Lung (tissue), 12 donors: ENCODE data around the gene ACTRT2. TPM values are rescaled to one million over a fixed set of nuclear protein-coding genes. Genes with fewer than 3 reads are reported as not detected.
A peak's percentile ranks its signal among the peaks of the same experiment; 100 is the strongest.

ENCODE experiments used
- ATAC-seq: fragments of 200-7000 bp; cut with Tn5 transposase; one replicate; pipeline ENCODE4 v1.9.1; 2020; ENCODE audit warnings: moderate number of reproducible peaks; ENCODE audit not compliant: insufficient read depth, low FRiP score
- DNase-seq, 3 donors: peaks; one replicate each; pipeline ENCODE4 v3.0.0-alpha.2; 2013 to 2017
- H3K27ac ChIP-seq, 2 donors: one replicate each; pipeline ENCODE4 v1.5.1; 2013; ENCODE audit warnings: mild to moderate bottlenecking in 2 of 2, moderate library complexity in 2 of 2, control low read depth in 1 of 2, inconsistent platforms in 1 of 2, low read depth in 1 of 2, low read length in 1 of 2
- H3K27me3 ChIP-seq, 3 donors: one replicate each; pipeline ENCODE4 v1.5.1; 2013; ENCODE audit warnings: low read length in 2 of 3; ENCODE audit not compliant: control insufficient read depth in 3 of 3, insufficient read depth in 3 of 3
- H3K36me3 ChIP-seq, 4 donors: one replicate each; pipeline ENCODE4 v1.5.1; 2013; ENCODE audit warnings: low read length in 4 of 4, mild to moderate bottlenecking in 1 of 4, moderate library complexity in 1 of 4; ENCODE audit not compliant: control insufficient read depth in 4 of 4, insufficient read depth in 4 of 4
- H3K4me1 ChIP-seq, 5 donors: one replicate each; pipeline ENCODE4 v1.5.1; 2013; ENCODE audit warnings: low read length in 5 of 5, mild to moderate bottlenecking in 2 of 5, moderate library complexity in 1 of 5; ENCODE audit not compliant: control insufficient read depth in 5 of 5, insufficient read depth in 5 of 5
- H3K4me3 ChIP-seq: one replicate; pipeline ENCODE4 v1.5.1; 2013; ENCODE audit warnings: mild to moderate bottlenecking, control low read depth, moderate library complexity
- H3K9ac ChIP-seq, 2 donors: one replicate each; pipeline ENCODE4 v1.5.1; 2013; ENCODE audit warnings: low read length in 2 of 2, control low read depth in 1 of 2; ENCODE audit not compliant: insufficient read depth in 1 of 2
- H3K9me3 ChIP-seq, 4 donors: one replicate each; pipeline ENCODE4 v1.5.1; 2013; ENCODE audit warnings: low read length in 3 of 4, mild to moderate bottlenecking in 1 of 4, moderate library complexity in 1 of 4; ENCODE audit not compliant: control insufficient read depth in 4 of 4, insufficient read depth in 3 of 4
- CTCF ChIP-seq: IDR thresholded peaks from 2 replicates; pipeline ENCODE4 v1.5.1; 2012; ENCODE audit warnings: mild to moderate bottlenecking; ENCODE audit errors: control extremely low read depth, extremely low read depth
- WGBS, 2 donors: extraction: QIAGEN DNeasy Blood & Tissue Kit; methylation state at CpG; one replicate each; pipeline ENCODE4 v1.1.7; 2013; 5-methylcytosine and 5-hydroxymethylcytosine counted together
- polyA plus RNA-seq, 2 donors: library from polyadenylated mRNA; stranded (reverse); fragments of 200-250 nt; gene quantifications; one replicate each; pipeline ENCODE4 v1.2.1, GENCODE V29; 2013
- total RNA-seq, 2 donors: library from RNA; depleted of rRNA in 1 of 2; stranded (reverse); fragments of >200 nt in 1 of 2; gene quantifications; one replicate each; pipeline ENCODE4 v1.2.1, GENCODE V29; 2014 to 2021
- donor health status: control.
- donor health status: control.
- donor health status: Bipolar disorder and iron deficiency.
- donor health status: healthy.
- donor health status: DM: yes; HTN: yes; CAD: no.

ACTRT2 gene
- total and polyA plus RNA-seq, 4 donors: not detected

GRCh38 chr1:3070644-3071564 is 49.6 kb downstream of the ACTRT2 start:
- Histone ChIP-seq H3K27ac (peak overlapping the region; percentile 82 to 95), H3K9me3 (peaks cover 0 to 2% (median 0%) of the 10 kb centered on the region in 4 donors), H3K36me3 (no peaks in the 10 kb centered on the region), H3K4me3 (peak overlapping the region; percentile 44), H3K9ac (no peak overlapping the region), H3K27me3 (peaks cover 0 to 44% (median 43%) of the 10 kb centered on the region in 3 donors), H3K4me1 (peaks cover 0 to 22% (median 6%) of the 10 kb centered on the region in 5 donors)
- ATAC-seq (no peak), DNase-seq (peak in 1 of 3 donors; percentile 22)
- WGBS, 2 donors: 5 to 9% methylated on average over 71 to 97 of the region's 97 CpGs
- no peak for TF ChIP-seq CTCF

GRCh38 chr1:3071565-3072390 is 50.5 kb downstream of the ACTRT2 start:
- WGBS, 2 donors: 51 to 62% methylated on average over 17 of the region's 17 CpGs
- no peaks in the 10 kb centered on the region for H3K36me3 ChIP-seq
- ATAC-seq (no peak), DNase-seq (no peak)
- H3K9me3 ChIP-seq: peaks cover 0 to 2% (median 0%) of the 10 kb centered on the region in 4 donors
- H3K4me3 ChIP-seq: no peak overlapping the region
- peaks cover 0 to 39% (median 35%) of the 10 kb centered on the region in 3 donors for H3K27me3 ChIP-seq
- TF ChIP-seq CTCF: no peak
- H3K27ac ChIP-seq: peak overlapping the region; percentile 82 to 95
- H3K9ac ChIP-seq: no peak overlapping the region
- H3K4me1 ChIP-seq: peaks cover 0 to 25% (median 7%) of the 10 kb centered on the region in 5 donors

Other genes starting within 250 kb of the ACTRT2 start
- 1 to 10 TPM in 1 of 2 donors, under 1 TPM in 1; 0.94 to 3.3 TPM for gene TTC34, start 219.8 kb upstream of the ACTRT2 start, total RNA-seq
- gene TTC34, start 219.8 kb upstream of the ACTRT2 start, polyA plus RNA-seq: under 1 TPM; 0.30 to 0.57 TPM
- gene PRDM16, start 47.7 kb downstream of the ACTRT2 start, total RNA-seq: 10 to 100 TPM; 21.3 to 36.5 TPM
- gene PRDM16, start 47.7 kb downstream of the ACTRT2 start, polyA plus RNA-seq: 1 to 10 TPM; 2.4 to 5.0 TPM